ENCODE measurements around the gene RAP1GAP2.

RAP1GAP2 gene

DNA sequence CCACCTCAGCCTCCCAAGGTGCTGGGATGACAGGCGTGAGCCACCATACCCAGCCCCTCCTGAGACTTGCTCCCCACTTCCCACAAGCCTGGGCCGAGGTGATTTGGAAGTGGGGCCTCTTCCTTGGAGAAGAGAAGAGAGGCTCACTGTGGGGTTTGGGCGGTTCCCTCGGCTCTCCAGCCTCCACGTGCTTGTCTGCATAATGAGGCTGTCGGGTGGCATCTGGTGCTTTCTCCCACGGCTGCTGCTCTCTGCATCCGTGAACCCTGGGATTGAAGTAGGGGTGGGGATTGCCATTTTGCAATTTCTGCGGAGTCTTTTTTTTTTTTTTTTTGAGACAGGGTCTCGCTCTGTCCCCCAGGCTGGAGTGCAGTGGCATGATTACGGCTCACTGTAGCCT lies 101.4 kb downstream of the RAP1GAP2 start:
- no peak for TF ChIP-seq CTCF (IDR thresholded peaks at IDR 0.05)

GRCh38 chr17:2898255-2898926 lies 102.2 kb downstream of the RAP1GAP2 start:
- TF ChIP-seq CTCF (IDR thresholded peaks at IDR 0.05) = no peak

- TF ChIP-seq CTCF (IDR thresholded peaks at IDR 0.05) = no peak
Measured at GRCh38 chr17:2899906-2900305, 103.7 kb downstream of the RAP1GAP2 start.

- no peak for TF ChIP-seq CTCF (IDR thresholded peaks at IDR 0.05)
Measured at GRCh38 chr17:2900842-2901241, 104.6 kb downstream of the RAP1GAP2 start.

GRCh38 chr17:2901582-2901981 lies 105.3 kb downstream of the RAP1GAP2 start:
- no peak for TF ChIP-seq CTCF (IDR thresholded peaks at IDR 0.05)

DNA sequence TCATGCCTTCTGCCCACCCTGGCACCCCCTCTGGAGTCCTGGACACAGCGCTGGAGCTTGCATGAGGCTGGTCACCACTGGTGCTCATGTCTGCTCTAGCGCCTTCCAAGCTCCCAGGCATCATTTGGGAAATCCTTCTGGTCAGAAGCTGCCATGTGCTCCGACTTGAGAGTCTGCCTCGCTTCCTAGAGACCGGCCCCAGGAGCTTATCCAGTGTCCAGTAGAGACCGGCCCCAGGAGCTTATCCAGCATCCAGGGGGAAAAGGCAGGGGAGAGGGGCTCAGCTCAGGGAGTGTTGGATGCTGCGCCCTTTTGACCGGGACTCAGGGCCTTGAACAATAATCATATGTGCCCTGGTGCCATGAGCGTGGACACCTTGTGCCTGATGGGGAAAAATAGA lies 106.3 kb downstream of the RAP1GAP2 start:
- no peak for TF ChIP-seq CTCF (IDR thresholded peaks at IDR 0.05)

DNA sequence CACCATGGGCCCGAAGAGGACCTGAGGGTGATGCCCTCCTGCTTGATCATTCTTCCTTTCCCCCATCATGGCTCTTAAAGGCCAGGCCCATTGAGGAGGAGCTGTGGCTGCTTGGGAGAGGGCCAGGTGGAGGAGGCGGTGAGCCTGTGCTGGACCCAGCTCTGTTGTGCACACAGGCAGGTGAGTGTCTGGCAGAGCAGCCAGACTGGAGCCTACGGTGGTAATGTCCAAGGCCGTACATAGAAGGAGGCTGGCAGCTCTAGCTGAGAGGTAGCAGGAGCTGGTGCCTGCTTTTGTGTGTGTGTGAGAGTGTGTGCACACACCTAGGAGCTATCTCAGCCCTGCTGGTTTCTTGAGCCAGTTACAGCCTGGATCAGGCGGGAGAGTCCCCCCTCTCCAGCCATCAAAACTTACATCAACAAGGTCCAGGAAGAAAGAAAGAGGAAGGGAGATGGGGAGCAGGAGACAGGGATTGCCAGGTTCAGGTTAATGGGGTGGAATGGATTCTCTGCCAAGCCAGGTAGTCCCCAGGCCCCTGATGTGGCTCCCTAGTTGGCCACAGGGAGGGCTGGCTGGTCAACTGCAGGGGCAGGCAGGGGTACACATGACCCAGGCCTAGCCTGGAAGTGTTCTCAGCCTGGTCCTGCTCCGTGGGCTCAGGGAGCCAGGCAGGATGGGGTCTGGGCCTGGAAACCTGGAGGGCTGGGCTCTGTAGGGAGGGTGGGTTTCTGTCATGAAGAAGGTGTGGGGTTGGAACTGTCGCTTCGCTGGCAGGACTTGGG lies 107.1 kb downstream of the RAP1GAP2 start:
- TF ChIP-seq CTCF (IDR thresholded peaks at IDR 0.05) = no peak

Data from LNCAP (cell line).